Endothelial cell of umbilical vein (primary cell): ENCODE measurements around the gene NHLRC4. TPM values are rescaled to one million over a fixed set of nuclear protein-coding genes. Genes with fewer than 3 reads are reported as not detected.
A peak's percentile ranks its signal among the peaks of the same experiment; 100 is the strongest.

ENCODE experiments used
- BruUV-seq: library from RNA; stranded (reverse); fragments of 400-500 nt; replicated peaks from 2 replicates; lab custom pipeline; 2021; lab: Mats Ljungman, UMichigan
- CTCF ChIA-PET: fragments of 300-600, 350-600 bp; sonication (Branson Sonifier 250); formaldehyde crosslinking; loops from one replicate; lab custom pipeline; 2021; ENCODE audit warnings: antibody characterized with exemption, inconsistent platforms; lab: Charles Lee
- POLR2A ChIA-PET: fragments of 300-600, 350-600 bp; sonication (Branson Sonifier 250); formaldehyde crosslinking; loops from one replicate; lab custom pipeline; 2021; ENCODE audit warnings: antibody characterized with exemption, inconsistent platforms; lab: Charles Lee
- DNase-seq: peaks from one replicate; pipeline ENCODE4 v3.0.0-alpha.2; 2011; ENCODE audit warnings: low read depth, low spot score
- FAIRE-seq: peaks from 2 replicates; lab custom pipeline; 2011; peaks lifted over from hg19 to GRCh38; lab: Jason Lieb, UNC
- H2AFZ ChIP-seq: 2 replicates; pipeline ENCODE4 v1.6.0; 2012; ENCODE audit warnings: low read depth, low read length, control low read depth, inconsistent platforms
- H3K27ac ChIP-seq: 2 replicates; pipeline ENCODE4 v1.5.1; 2011; ENCODE audit warnings: low read depth, mild to moderate bottlenecking, control low read depth, low read length, moderate library complexity; ENCODE audit not compliant: insufficient read depth
- H3K27me3 ChIP-seq, 2 experiments: 2 replicates each; pipeline versions ENCODE4 v1.6.0 to v1.6.1; 2011; ENCODE audit warnings: low read length in 2 of 2, mixed read lengths in 1 of 2; ENCODE audit not compliant: control insufficient read depth in 2 of 2, insufficient read depth in 2 of 2
- H3K36me3 ChIP-seq, 2 experiments: 2 replicates in 1 of 2; 3 replicates in 1 of 2; pipeline ENCODE4 v1.5.1; 2011; ENCODE audit warnings: low read length in 2 of 2, mild to moderate bottlenecking in 1 of 2, moderate library complexity in 1 of 2; ENCODE audit not compliant: control insufficient read depth in 2 of 2, insufficient read depth in 2 of 2; ENCODE audit errors: extremely low read depth in 1 of 2
- H3K4me1 ChIP-seq: 3 replicates; pipeline ENCODE4 v1.5.1; 2011; ENCODE audit warnings: mild to moderate bottlenecking, low read length; ENCODE audit not compliant: control insufficient read depth, insufficient read depth; ENCODE audit errors: extremely low read depth
- H3K4me2 ChIP-seq: 2 replicates; pipeline ENCODE4 v1.6.1; 2011; ENCODE audit warnings: low read length, control low read depth, mixed read lengths; ENCODE audit not compliant: insufficient read depth
- H3K4me3 ChIP-seq, 3 experiments: fragments of 200-600 bp in 1 of 3; sonication (generic), shearing (Covaris generic) in 1 of 3; replicated peaks in 1 of 3; 2 replicates each; pipeline ENCODE4 v1.5.1; 2011 to 2016; ENCODE audit warnings: control low read depth in 3 of 3, low read length in 3 of 3, mild to moderate bottlenecking in 2 of 3, inconsistent platforms in 1 of 3, low read depth in 1 of 3, moderate library complexity in 1 of 3; ENCODE audit not compliant: insufficient read depth in 1 of 3
- H3K79me2 ChIP-seq: 2 replicates; pipeline ENCODE4 v1.6.0; 2012; ENCODE audit warnings: low read length, inconsistent platforms; ENCODE audit not compliant: control insufficient read depth, insufficient read depth
- H3K9ac ChIP-seq: replicated peaks from 2 replicates; pipeline ENCODE3; 2011; ENCODE audit warnings: low read length, control low read depth; ENCODE audit not compliant: insufficient read depth; ENCODE audit errors: extremely low read depth
- H3K9me1 ChIP-seq: replicated peaks from 3 replicates; pipeline ENCODE4 v1.6.0; 2011; ENCODE audit warnings: mild to moderate bottlenecking, low read length; ENCODE audit not compliant: control insufficient read depth, insufficient read depth; ENCODE audit errors: extremely low read depth
- H3K9me3 ChIP-seq: replicated peaks from 2 replicates; pipeline ENCODE4 v1.5.1; 2012; ENCODE audit warnings: low read length, inconsistent platforms; ENCODE audit not compliant: control insufficient read depth, insufficient read depth
- H4K20me1 ChIP-seq: replicated peaks from 2 replicates; pipeline ENCODE3; 2011; ENCODE audit warnings: mild to moderate bottlenecking, low read length; ENCODE audit not compliant: control insufficient read depth, insufficient read depth; ENCODE audit errors: extremely low read depth
- EZH2 ChIP-seq: IDR thresholded peaks from 2 replicates; pipeline ENCODE4 v1.6.1; 2012; ENCODE audit warnings: borderline replicate concordance, low read depth, mild to moderate bottlenecking, moderate library complexity, low read length, inconsistent platforms; ENCODE audit not compliant: severe bottlenecking
- GATA2 ChIP-seq: IDR thresholded peaks from 2 replicates; pipeline ENCODE4 v1.7.0; 2011; ENCODE audit warnings: low read depth, mild to moderate bottlenecking, moderate library complexity, mixed read lengths, low read length; ENCODE audit not compliant: insufficient read length, insufficient read depth
- JUN ChIP-seq: IDR thresholded peaks from 2 replicates; pipeline ENCODE4 v1.6.1; 2011; ENCODE audit warnings: borderline replicate concordance, low read depth; ENCODE audit not compliant: insufficient read length, insufficient read depth
- MYC ChIP-seq: IDR thresholded peaks from one replicate; pipeline ENCODE4 v1.6.1; 2011; ENCODE audit warnings: mild to moderate bottlenecking, low read depth, low read length
- dilution Hi-C: fragments of 300-500 bp; cut with MboI; formaldehyde crosslinking; loops from one replicate; pipeline ENCODE4 v1.15.0; 2019; ENCODE audit warnings: low sequenced_read_pairs; ENCODE audit not compliant: extremely low pct_ligation_motif_present
- intact Hi-C: fragments of 100-400 bp; cut with micrococcal nuclease; formaldehyde crosslinking; loops from one replicate; pipeline ENCODE4 v1.10.0; 2022
- polyA plus RNA-seq, 4 experiments: library from polyadenylated mRNA; depleted of rRNA in 3 of 4; stranded (reverse) in 3 of 4; unstranded in 1 of 4; fragments of >200 nt; gene quantifications; 2 replicates each; pipeline versions ENCODE4 v1.2.1 to v1.2.3, GENCODE V29; 2011 to 2012; ENCODE audit warnings: missing spikeins in 1 of 4
- total RNA-seq: library from RNA; stranded (reverse); gene quantifications from 2 replicates; pipeline ENCODE4 v1.2.3, GENCODE V29; 2021

Gene NHLRC4
- total and polyA plus RNA-seq, 2 donors (not counting 3 experiments of a cell fraction or from before 2014, with no cell fraction given) = 0.73 to 0.94 TPM

- no peaks in the 10 kb centered on the region for H3K36me3 ChIP-seq
- TF ChIP-seq JUN (no peak), MYC (no peak)
- H3K4me1 ChIP-seq = peaks cover 6% of the 10 kb centered on the region
- H3K9ac ChIP-seq = no peak overlapping the region
- no peaks in the 10 kb centered on the region for H3K79me2 ChIP-seq
- no peak overlapping the region for H3K27ac ChIP-seq
- no peak overlapping the region for H2AFZ ChIP-seq
- no peak for DNase-seq
- no peaks in the 10 kb centered on the region for H3K9me3 ChIP-seq
- dilution Hi-C loops (no loop called here), intact Hi-C loops (no loop called here)
- no peak for FAIRE-seq
- H3K4me2 ChIP-seq = no peak overlapping the region
- no peaks in the 10 kb centered on the region for H3K9me1 ChIP-seq
- H3K4me3 ChIP-seq = no peak overlapping the region
- H4K20me1 ChIP-seq = no peaks in the 10 kb centered on the region
- peaks cover 14 to 19% of the 10 kb centered on the region in 2 experiments for H3K27me3 ChIP-seq
- ChIA-PET CTCF (no interaction called here), POLR2A (no interaction called here)
- BruUV-seq = no TSS peak
Measured at GRCh38 chr16:559021-559380, 7.8 kb upstream of the NHLRC4 start.

- no peaks in the 10 kb centered on the region for H3K9me1 ChIP-seq
- H3K4me1 ChIP-seq = peaks cover 1% of the 10 kb centered on the region
- H3K27ac ChIP-seq = no peak overlapping the region
- DNase-seq (no peak), FAIRE-seq (no peak)
- H3K4me3 ChIP-seq = no peak overlapping the region
- no peak overlapping the region for H3K9ac ChIP-seq
- intact Hi-C loops = no loop called here
- peaks cover 14 to 19% of the 10 kb centered on the region in 2 experiments for H3K27me3 ChIP-seq
- ChIA-PET CTCF (no interaction called here), POLR2A (no interaction called here)
- H3K4me2 ChIP-seq = no peak overlapping the region
- H4K20me1 ChIP-seq = no peaks in the 10 kb centered on the region
- dilution Hi-C loops = no loop called here
- H3K9me3 ChIP-seq = no peaks in the 10 kb centered on the region
- H3K36me3 ChIP-seq = no peaks in the 10 kb centered on the region
- TF ChIP-seq JUN = no peak
- no peak for TF ChIP-seq GATA2
- peak; percentile 78 for TF ChIP-seq EZH2
- TF ChIP-seq MYC = no peak
- no peak overlapping the region for H2AFZ ChIP-seq
- no peaks in the 10 kb centered on the region for H3K79me2 ChIP-seq
- no TSS peak for BruUV-seq
Measured at GRCh38 chr16:559411-560203, 7.2 kb upstream of the NHLRC4 start.
